ENCODE results near the gene RBFOX2.

RBFOX2 gene

GRCh38 chr22:35785181-35785923 is 243.3 kb downstream of the RBFOX2 start:
- no peaks in the 10 kb centered on the region for H3K27me3 ChIP-seq (ENCODE audit: control insufficient read depth in 1 of 2, insufficient read depth in 2 of 2, low read length in 2 of 2)
- H3K36me3 ChIP-seq (ENCODE audit: control insufficient read depth in 1 of 2, insufficient read depth in 2 of 2, low read length in 2 of 2), result peaks cover 10 to 14% of the 10 kb centered on the region in 2 donors
- no peaks in the 10 kb centered on the region for H3K9me3 ChIP-seq (ENCODE audit: control insufficient read depth in 1 of 2, low read length in 2 of 2)
- H3K4me1 ChIP-seq (ENCODE audit: control insufficient read depth in 1 of 2, insufficient read depth in 2 of 2, low read length in 2 of 2), result no peaks in the 10 kb centered on the region
- H3K9ac ChIP-seq (ENCODE audit: low read depth in 1 of 2, low read length in 2 of 2), result no peak overlapping the region
- H3K4me3 ChIP-seq (ENCODE audit: low read depth in 1 of 2, low read length in 2 of 2), result no peak overlapping the region
- no peak overlapping the region for H3K27ac ChIP-seq (ENCODE audit: low read depth, low read length)

GRCh38 chr22:35784633-35785032 is 244.0 kb downstream of the RBFOX2 start:
- no peaks in the 10 kb centered on the region for H3K27me3 ChIP-seq (ENCODE audit: control insufficient read depth in 1 of 2, insufficient read depth in 2 of 2, low read length in 2 of 2)
- peaks cover 10 to 14% of the 10 kb centered on the region in 2 donors for H3K36me3 ChIP-seq (ENCODE audit: control insufficient read depth in 1 of 2, insufficient read depth in 2 of 2, low read length in 2 of 2)
- H3K9me3 ChIP-seq (ENCODE audit: control insufficient read depth in 1 of 2, low read length in 2 of 2), result no peaks in the 10 kb centered on the region
- H3K27ac ChIP-seq (ENCODE audit: low read depth, low read length), result no peak overlapping the region
- H3K4me1 ChIP-seq (ENCODE audit: control insufficient read depth in 1 of 2, insufficient read depth in 2 of 2, low read length in 2 of 2), result no peaks in the 10 kb centered on the region
- no peak overlapping the region for H3K9ac ChIP-seq (ENCODE audit: low read depth in 1 of 2, low read length in 2 of 2)
- no peak overlapping the region for H3K4me3 ChIP-seq (ENCODE audit: low read depth in 1 of 2, low read length in 2 of 2)

GRCh38 chr22:35783943-35784614 is 244.5 kb downstream of the RBFOX2 start:
- H3K9me3 ChIP-seq (ENCODE audit: control insufficient read depth in 1 of 2, low read length in 2 of 2), result no peaks in the 10 kb centered on the region
- H3K27ac ChIP-seq (ENCODE audit: low read depth, low read length), result no peak overlapping the region
- no peak overlapping the region for H3K9ac ChIP-seq (ENCODE audit: low read depth in 1 of 2, low read length in 2 of 2)
- H3K4me1 ChIP-seq (ENCODE audit: control insufficient read depth in 1 of 2, insufficient read depth in 2 of 2, low read length in 2 of 2), result no peaks in the 10 kb centered on the region
- no peak overlapping the region for H3K4me3 ChIP-seq (ENCODE audit: low read depth in 1 of 2, low read length in 2 of 2)
- H3K36me3 ChIP-seq (ENCODE audit: control insufficient read depth in 1 of 2, insufficient read depth in 2 of 2, low read length in 2 of 2), result peaks cover 10 to 14% of the 10 kb centered on the region in 2 donors
- no peaks in the 10 kb centered on the region for H3K27me3 ChIP-seq (ENCODE audit: control insufficient read depth in 1 of 2, insufficient read depth in 2 of 2, low read length in 2 of 2)

GRCh38 chr22:35782504-35782903 is 246.1 kb downstream of the RBFOX2 start:
- H3K9ac ChIP-seq (ENCODE audit: low read depth in 1 of 2, low read length in 2 of 2), result no peak overlapping the region
- H3K4me1 ChIP-seq (ENCODE audit: control insufficient read depth in 1 of 2, insufficient read depth in 2 of 2, low read length in 2 of 2), result no peaks in the 10 kb centered on the region
- H3K4me3 ChIP-seq (ENCODE audit: low read depth in 1 of 2, low read length in 2 of 2), result no peak overlapping the region
- no peak overlapping the region for H3K27ac ChIP-seq (ENCODE audit: low read depth, low read length)
- H3K27me3 ChIP-seq (ENCODE audit: control insufficient read depth in 1 of 2, insufficient read depth in 2 of 2, low read length in 2 of 2), result no peaks in the 10 kb centered on the region
- H3K36me3 ChIP-seq (ENCODE audit: control insufficient read depth in 1 of 2, insufficient read depth in 2 of 2, low read length in 2 of 2), result peaks cover 4 to 16% of the 10 kb centered on the region in 2 donors
- H3K9me3 ChIP-seq (ENCODE audit: control insufficient read depth in 1 of 2, low read length in 2 of 2), result no peaks in the 10 kb centered on the region

- H3K4me1 ChIP-seq (ENCODE audit: control insufficient read depth in 1 of 2, insufficient read depth in 2 of 2, low read length in 2 of 2), result no peaks in the 10 kb centered on the region
- no peak overlapping the region for H3K4me3 ChIP-seq (ENCODE audit: low read depth in 1 of 2, low read length in 2 of 2)
- H3K9ac ChIP-seq (ENCODE audit: low read depth in 1 of 2, low read length in 2 of 2), result no peak overlapping the region
- no peaks in the 10 kb centered on the region for H3K27me3 ChIP-seq (ENCODE audit: control insufficient read depth in 1 of 2, insufficient read depth in 2 of 2, low read length in 2 of 2)
- H3K9me3 ChIP-seq (ENCODE audit: control insufficient read depth in 1 of 2, low read length in 2 of 2), result no peaks in the 10 kb centered on the region
- no peak overlapping the region for H3K27ac ChIP-seq (ENCODE audit: low read depth, low read length)
- peaks cover 4 to 15% of the 10 kb centered on the region in 2 donors for H3K36me3 ChIP-seq (ENCODE audit: control insufficient read depth in 1 of 2, insufficient read depth in 2 of 2, low read length in 2 of 2)
These were observed 246.7 kb downstream of the RBFOX2 start for GRCh38 chr22:35781898-35782297.

GRCh38 chr22:35777335-35777975 is 251.2 kb downstream of the RBFOX2 start:
- Histone ChIP-seq H3K9ac (ENCODE audit: low read depth in 1 of 2, low read length in 2 of 2) (no peak overlapping the region), H3K9me3 (ENCODE audit: control insufficient read depth in 1 of 2, low read length in 2 of 2) (no peaks in the 10 kb centered on the region), H3K27ac (ENCODE audit: low read depth, low read length) (no peak overlapping the region), H3K4me3 (ENCODE audit: low read depth in 1 of 2, low read length in 2 of 2) (no peak overlapping the region), H3K4me1 (ENCODE audit: control insufficient read depth in 1 of 2, insufficient read depth in 2 of 2, low read length in 2 of 2) (no peaks in the 10 kb centered on the region), H3K27me3 (ENCODE audit: control insufficient read depth in 1 of 2, insufficient read depth in 2 of 2, low read length in 2 of 2) (no peaks in the 10 kb centered on the region), H3K36me3 (ENCODE audit: control insufficient read depth in 1 of 2, insufficient read depth in 2 of 2, low read length in 2 of 2) (peaks cover 4 to 10% of the 10 kb centered on the region in 2 donors)

GRCh38 chr22:35775339-35775738 is 253.3 kb downstream of the RBFOX2 start:
- Histone ChIP-seq H3K27ac (ENCODE audit: low read depth, low read length) (no peak overlapping the region), H3K9ac (ENCODE audit: low read depth in 1 of 2, low read length in 2 of 2) (no peak overlapping the region), H3K27me3 (ENCODE audit: control insufficient read depth in 1 of 2, insufficient read depth in 2 of 2, low read length in 2 of 2) (no peaks in the 10 kb centered on the region), H3K36me3 (ENCODE audit: control insufficient read depth in 1 of 2, insufficient read depth in 2 of 2, low read length in 2 of 2) (peaks cover 0 to 2% of the 10 kb centered on the region in 2 donors), H3K9me3 (ENCODE audit: control insufficient read depth in 1 of 2, low read length in 2 of 2) (no peaks in the 10 kb centered on the region), H3K4me1 (ENCODE audit: control insufficient read depth in 1 of 2, insufficient read depth in 2 of 2, low read length in 2 of 2) (peaks cover 0 to 7% of the 10 kb centered on the region in 2 donors), H3K4me3 (ENCODE audit: low read depth in 1 of 2, low read length in 2 of 2) (no peak overlapping the region)

- no peaks in the 10 kb centered on the region for H3K36me3 ChIP-seq (ENCODE audit: control insufficient read depth in 1 of 2, insufficient read depth in 2 of 2, low read length in 2 of 2)
- no peaks in the 10 kb centered on the region for H3K27me3 ChIP-seq (ENCODE audit: control insufficient read depth in 1 of 2, insufficient read depth in 2 of 2, low read length in 2 of 2)
- H3K9me3 ChIP-seq (ENCODE audit: control insufficient read depth in 1 of 2, low read length in 2 of 2), result no peaks in the 10 kb centered on the region
- H3K9ac ChIP-seq (ENCODE audit: low read depth in 1 of 2, low read length in 2 of 2), result no peak overlapping the region
- H3K4me1 ChIP-seq (ENCODE audit: control insufficient read depth in 1 of 2, insufficient read depth in 2 of 2, low read length in 2 of 2), result peaks cover 0 to 7% of the 10 kb centered on the region in 2 donors
- no peak overlapping the region for H3K4me3 ChIP-seq (ENCODE audit: low read depth in 1 of 2, low read length in 2 of 2)
- no peak overlapping the region for H3K27ac ChIP-seq (ENCODE audit: low read depth, low read length)
These were observed 258.6 kb downstream of the RBFOX2 start for GRCh38 chr22:35769974-35770373.

GRCh38 chr22:35766654-35767580 is 261.7 kb downstream of the RBFOX2 start:
- Histone ChIP-seq H3K9ac (ENCODE audit: low read depth in 1 of 2, low read length in 2 of 2) (no peak overlapping the region), H3K36me3 (ENCODE audit: control insufficient read depth in 1 of 2, insufficient read depth in 2 of 2, low read length in 2 of 2) (no peaks in the 10 kb centered on the region), H3K4me1 (ENCODE audit: control insufficient read depth in 1 of 2, insufficient read depth in 2 of 2, low read length in 2 of 2) (peaks cover 0 to 6% of the 10 kb centered on the region in 2 donors), H3K9me3 (ENCODE audit: control insufficient read depth in 1 of 2, low read length in 2 of 2) (no peaks in the 10 kb centered on the region), H3K27ac (ENCODE audit: low read depth, low read length) (no peak overlapping the region), H3K27me3 (ENCODE audit: control insufficient read depth in 1 of 2, insufficient read depth in 2 of 2, low read length in 2 of 2) (no peaks in the 10 kb centered on the region), H3K4me3 (ENCODE audit: low read depth in 1 of 2, low read length in 2 of 2) (no peak overlapping the region)

Data from duodenal mucosa (tissue), 2 donors.